Naive thymus-derived CD4-positive, alpha-beta T cell (primary cell): ENCODE results near the gene SEPTIN7. TPM values are rescaled to one million over a fixed set of nuclear protein-coding genes. Genes with fewer than 3 reads are reported as not detected.
A peak's percentile ranks its signal among the peaks of the same experiment; 100 is the strongest.

ENCODE experiments used
- ATAC-seq: fragments of 150-1000 bp; cut with Tn5 transposase; 2 replicates; pipeline ENCODE4 v1.10.0; 2021; ENCODE audit warnings: mild to moderate bottlenecking, moderate library complexity
- CTCF ChIA-PET: fragments of 350-600 bp; sonication (Branson Sonifier 250); formaldehyde crosslinking; loops from one replicate; lab custom pipeline; 2021; ENCODE audit warnings: antibody characterized with exemption; lab: Charles Lee
- POLR2A ChIA-PET: fragments of 350-600 bp; sonication (Branson Sonifier 250); formaldehyde crosslinking; loops from one replicate; lab custom pipeline; 2021; ENCODE audit warnings: antibody characterized with exemption, inconsistent platforms; lab: Charles Lee
- DNase-seq, 9 donors: peaks; one replicate each; pipeline versions ENCODE4 v3.0.0 to v3.0.0-alpha.2; 2020 to 2022; ENCODE audit warnings: mixed read lengths in 1 of 9
- H3K27ac ChIP-seq: one replicate; pipeline ENCODE4 v1.7.0; 2013; ENCODE audit warnings: mild to moderate bottlenecking, low read depth, low read length, moderate library complexity
- H3K27me3 ChIP-seq, 2 donors: one replicate each; pipeline ENCODE4 v1.7.0; 2013; ENCODE audit warnings: low read length in 2 of 2, mild to moderate bottlenecking in 2 of 2, moderate library complexity in 2 of 2; ENCODE audit not compliant: control insufficient read depth in 2 of 2, insufficient read depth in 2 of 2
- H3K36me3 ChIP-seq, 3 experiments: 1 replicate in 2 of 3; 2 replicates in 1 of 3; pipeline ENCODE4 v1.7.0; 2013; ENCODE audit warnings: low read length in 3 of 3, mild to moderate bottlenecking in 3 of 3, moderate library complexity in 1 of 3; ENCODE audit not compliant: insufficient read depth in 3 of 3, control insufficient read depth in 2 of 3
- H3K4me1 ChIP-seq, 2 donors: one replicate each; pipeline ENCODE4 v1.7.0; 2013; ENCODE audit warnings: low read length in 2 of 2, mild to moderate bottlenecking in 2 of 2, moderate library complexity in 1 of 2; ENCODE audit not compliant: control insufficient read depth in 2 of 2, insufficient read depth in 2 of 2
- H3K4me3 ChIP-seq: 2 replicates; pipeline ENCODE4 v1.7.0; 2013; ENCODE audit warnings: mild to moderate bottlenecking, low read length
- H3K9me3 ChIP-seq, 3 experiments: 1 replicate in 2 of 3; 2 replicates in 1 of 3; pipeline ENCODE4 v1.7.0; 2013; ENCODE audit warnings: low read length in 3 of 3; ENCODE audit not compliant: control insufficient read depth in 2 of 3
- H3K27ac Mint-ChIP-seq, 9 donors: one replicate each; pipeline ENCODE4 v1.8.0; 2020 to 2022; ENCODE audit warnings: mixed read lengths in 9 of 9, mild to moderate bottlenecking in 8 of 9, moderate library complexity in 5 of 9, inconsistent platforms in 2 of 9
- H3K27me3 Mint-ChIP-seq, 5 donors: one replicate each; pipeline ENCODE4 v1.8.0; 2021 to 2022; ENCODE audit warnings: mixed read lengths in 5 of 5, mild to moderate bottlenecking in 1 of 5
- H3K36me3 Mint-ChIP-seq, 5 donors: one replicate each; pipeline ENCODE4 v1.8.0; 2020 to 2022; ENCODE audit warnings: mixed read lengths in 5 of 5, mild to moderate bottlenecking in 3 of 5, inconsistent platforms in 1 of 5
- H3K4me1 Mint-ChIP-seq, 7 donors: one replicate each; pipeline ENCODE4 v1.8.0; 2020 to 2022; ENCODE audit warnings: mixed read lengths in 7 of 7, mild to moderate bottlenecking in 3 of 7, inconsistent platforms in 1 of 7
- H3K4me3 Mint-ChIP-seq, 10 donors: one replicate each; pipeline ENCODE4 v1.8.0; 2020 to 2022; ENCODE audit warnings: mild to moderate bottlenecking in 10 of 10, mixed read lengths in 10 of 10, moderate library complexity in 6 of 10, inconsistent platforms in 2 of 10
- H3K9me3 Mint-ChIP-seq, 11 donors: one replicate each; pipeline ENCODE4 v1.8.0; 2020 to 2022; ENCODE audit warnings: mixed read lengths in 11 of 11, mild to moderate bottlenecking in 4 of 11, inconsistent platforms in 1 of 11, moderate library complexity in 1 of 11
- intact Hi-C, 2 donors: fragments of 100-400 bp; cut with micrococcal nuclease; formaldehyde crosslinking; loops; one replicate each; pipeline ENCODE4 v1.15.1; 2023
- polyA plus RNA-seq, 2 donors: library from polyadenylated mRNA; unstranded; fragments of 300-500 nt; fragmentation: Illumina TruSeq; gene quantifications; one replicate each; pipeline ENCODE4 v1.2.3, GENCODE V29; 2021
- total RNA-seq, 6 experiments: library from RNA in 5 of 6; stranded (reverse) in 5 of 6; gene quantifications; 1 replicate in 5 of 6; 2 replicates in 1 of 6; pipeline ENCODE4 v1.2.3 and lab custom pipeline; 2021 to 2026

Gene SEPTIN7
- total and polyA plus RNA-seq, 7 experiments from 2014 or later = 174 to 566 (median 197) TPM

- Histone ChIP-seq H3K4me1 (no peaks in the 10 kb centered on the region), H3K27me3 (no peaks in the 10 kb centered on the region), H3K4me3 (no peak overlapping the region), H3K36me3 (no peaks in the 10 kb centered on the region), H3K27ac (no peak overlapping the region), H3K9me3 (no peaks in the 10 kb centered on the region)
- ChIA-PET POLR2A (no interaction called here), CTCF (no interaction called here)
- no peak overlapping the region for H3K27ac Mint-ChIP-seq
- ATAC-seq = no peak
- peaks cover 0 to 2% (median 0%) of the 10 kb centered on the region in 11 donors for H3K9me3 Mint-ChIP-seq
- intact Hi-C loops = no loop called here
- no peak overlapping the region for H3K4me3 Mint-ChIP-seq
- DNase-seq = no peak
- H3K4me1 Mint-ChIP-seq = no peaks in the 10 kb centered on the region
- H3K27me3 Mint-ChIP-seq = peaks cover 0 to 2% (median 0%) of the 10 kb centered on the region in 5 donors
- peaks cover 0 to 3% (median 0%) of the 10 kb centered on the region in 5 donors for H3K36me3 Mint-ChIP-seq
Measured at GRCh38 chr7:35781767-35782515, 18.9 kb upstream of the SEPTIN7 start.

DNA sequence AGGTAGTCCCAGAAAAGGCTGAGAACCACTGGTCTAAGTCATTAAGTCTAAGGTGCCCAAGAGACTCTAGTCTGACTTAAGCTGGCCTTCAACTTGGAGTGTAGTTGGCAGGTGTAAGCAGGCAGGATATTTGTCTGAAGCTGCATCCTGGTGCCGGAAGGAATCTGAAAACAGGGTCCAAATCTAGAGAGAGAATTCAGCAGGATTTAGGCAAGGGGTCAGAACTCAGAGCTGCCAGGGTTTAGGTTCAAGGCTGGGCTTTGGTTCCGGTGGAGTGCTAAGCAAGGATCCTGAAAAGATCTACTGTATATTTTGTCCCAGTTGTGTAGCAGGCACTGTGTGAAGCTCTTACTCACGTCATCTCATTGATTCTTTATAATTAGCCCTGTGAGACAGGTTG is 16.5 kb upstream of the SEPTIN7 start:
- Histone ChIP-seq H3K4me3 (no peak overlapping the region), H3K9me3 (no peaks in the 10 kb centered on the region), H3K27me3 (no peaks in the 10 kb centered on the region), H3K4me1 (no peaks in the 10 kb centered on the region), H3K27ac (no peak overlapping the region), H3K36me3 (no peaks in the 10 kb centered on the region)
- Mint-ChIP-seq H3K4me3 (no peak overlapping the region), H3K36me3 (peaks cover 0 to 3% (median 0%) of the 10 kb centered on the region in 5 donors), H3K27ac (no peak overlapping the region), H3K4me1 (no peaks in the 10 kb centered on the region), H3K9me3 (peaks cover 0 to 12% (median 2%) of the 10 kb centered on the region in 11 donors), H3K27me3 (peaks cover 0 to 2% (median 0%) of the 10 kb centered on the region in 5 donors)
- POLR2A ChIA-PET = interaction anchor here (0.6 kb wide), 1 partner anchor 29 kb away, joined by 4 read pairs; no protein-coding TSS in a partner anchor
- intact Hi-C loops = no loop called here
- DNase-seq (no peak), ATAC-seq (no peak)
- CTCF ChIA-PET = no interaction called here

DNA sequence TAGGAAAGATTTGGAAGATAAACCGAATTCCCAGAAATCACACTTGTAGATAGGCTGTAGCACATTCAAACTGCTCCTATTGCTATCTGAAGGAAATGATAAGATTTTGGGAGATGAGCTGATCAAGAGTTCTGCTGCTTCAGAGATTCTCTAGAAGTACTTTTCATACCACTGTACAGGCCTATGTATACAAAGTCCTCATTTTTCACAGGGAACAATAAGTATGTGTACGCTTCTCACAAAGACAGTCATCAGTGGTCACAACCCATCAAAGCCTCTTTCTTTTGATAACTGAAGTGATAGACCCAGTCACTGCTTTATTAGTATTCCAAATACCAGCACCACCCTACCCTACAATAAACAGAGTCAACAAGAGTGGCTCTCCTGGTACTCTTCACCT is 15.6 kb upstream of the SEPTIN7 start:
- intact Hi-C loops = no loop called here
- ATAC-seq (no peak), DNase-seq (no peak)
- Mint-ChIP-seq H3K4me3 (no peak overlapping the region), H3K4me1 (no peaks in the 10 kb centered on the region), H3K27me3 (peaks cover 0 to 3% (median 0%) of the 10 kb centered on the region in 5 donors), H3K27ac (no peak overlapping the region), H3K36me3 (peaks cover 0 to 5% (median under 1%) of the 10 kb centered on the region in 5 donors), H3K9me3 (peaks cover 0 to 16% (median 4%) of the 10 kb centered on the region in 11 donors)
- H3K27me3 ChIP-seq = no peaks in the 10 kb centered on the region
- no peak overlapping the region for H3K27ac ChIP-seq
- ChIA-PET CTCF (no interaction called here), POLR2A (no interaction called here)
- no peaks in the 10 kb centered on the region for H3K36me3 ChIP-seq
- H3K9me3 ChIP-seq = no peaks in the 10 kb centered on the region
- no peaks in the 10 kb centered on the region for H3K4me1 ChIP-seq
- no peak overlapping the region for H3K4me3 ChIP-seq

- Histone ChIP-seq H3K9me3 (no peaks in the 10 kb centered on the region), H3K4me1 (no peaks in the 10 kb centered on the region), H3K27me3 (no peaks in the 10 kb centered on the region), H3K36me3 (no peaks in the 10 kb centered on the region), H3K4me3 (no peak overlapping the region), H3K27ac (no peak overlapping the region)
- Mint-ChIP-seq H3K27ac (no peak overlapping the region), H3K4me3 (no peak overlapping the region), H3K9me3 (peaks cover 0 to 19% (median 4%) of the 10 kb centered on the region in 11 donors), H3K27me3 (peaks cover 0 to 6% (median 0%) of the 10 kb centered on the region in 5 donors), H3K4me1 (no peaks in the 10 kb centered on the region), H3K36me3 (peaks cover 0 to 8% (median 3%) of the 10 kb centered on the region in 5 donors)
- ChIA-PET POLR2A (no interaction called here), CTCF (no interaction called here)
- no peak for ATAC-seq
- intact Hi-C loops = no loop called here
- no peak for DNase-seq
Measured at GRCh38 chr7:35787925-35788324, 12.9 kb upstream of the SEPTIN7 start.

- Mint-ChIP-seq H3K9me3 (peaks cover 0 to 19% (median 4%) of the 10 kb centered on the region in 11 donors), H3K36me3 (peaks cover 0 to 10% (median 3%) of the 10 kb centered on the region in 5 donors), H3K4me3 (no peak overlapping the region), H3K27ac (no peak overlapping the region), H3K27me3 (peaks cover 0 to 14% (median 0%) of the 10 kb centered on the region in 5 donors), H3K4me1 (peaks cover 0 to 6% (median 0%) of the 10 kb centered on the region in 7 donors)
- POLR2A ChIA-PET = interaction anchor here (1.4 kb wide), 1 partner anchor 8 kb away, joined by 9 read pairs; the partner anchor contains the start of gene SEPTIN7
- Histone ChIP-seq H3K36me3 (no peaks in the 10 kb centered on the region), H3K27me3 (no peaks in the 10 kb centered on the region), H3K9me3 (no peaks in the 10 kb centered on the region), H3K4me1 (no peaks in the 10 kb centered on the region), H3K27ac (no peak overlapping the region), H3K4me3 (no peak overlapping the region)
- DNase-seq (no peak), ATAC-seq (no peak)
- intact Hi-C loops = no loop called here
- CTCF ChIA-PET = no interaction called here
Measured at GRCh38 chr7:35792472-35792871, 8.4 kb upstream of the SEPTIN7 start.

DNA sequence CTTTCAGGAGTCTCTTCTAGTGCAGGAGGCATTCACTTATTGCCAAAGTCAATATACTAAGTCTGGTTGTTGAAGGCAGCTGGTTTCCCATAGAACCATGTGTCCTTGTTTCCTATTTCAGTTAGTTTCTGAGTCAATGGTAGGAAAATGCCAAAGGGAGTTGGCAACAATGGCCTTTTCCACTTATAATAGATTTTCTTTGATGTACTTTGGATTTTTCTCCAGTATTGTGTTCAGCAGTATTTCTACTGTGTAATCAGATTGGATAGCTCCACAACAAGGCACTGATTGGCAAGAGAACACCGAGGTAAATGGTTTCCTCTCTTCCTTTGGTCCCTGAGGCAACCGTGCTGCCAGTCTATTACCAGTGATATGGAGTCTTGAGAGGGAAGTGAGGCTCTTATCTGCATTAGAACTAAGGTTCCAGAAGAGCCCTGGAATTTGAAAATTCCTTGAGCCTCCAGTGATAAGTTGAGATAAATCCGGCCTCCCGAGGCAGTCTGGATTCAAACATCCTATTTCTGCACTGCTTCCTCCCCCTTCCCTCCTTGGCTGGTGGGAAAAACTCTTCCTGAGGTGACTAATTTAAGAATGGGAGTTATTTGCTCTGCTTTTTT is 7.9 kb upstream of the SEPTIN7 start:
- H3K27me3 Mint-ChIP-seq = peaks cover 0 to 14% (median 0%) of the 10 kb centered on the region in 5 donors
- Histone ChIP-seq H3K4me1 (no peaks in the 10 kb centered on the region), H3K27me3 (no peaks in the 10 kb centered on the region), H3K4me3 (no peak overlapping the region), H3K36me3 (no peaks in the 10 kb centered on the region), H3K9me3 (no peaks in the 10 kb centered on the region), H3K27ac (no peak overlapping the region)
- H3K36me3 Mint-ChIP-seq = peaks cover 0 to 10% (median 3%) of the 10 kb centered on the region in 5 donors
- ATAC-seq (no peak), DNase-seq (no peak)
- H3K4me1 Mint-ChIP-seq = peaks cover 0 to 6% (median 0%) of the 10 kb centered on the region in 7 donors
- no peak overlapping the region for H3K4me3 Mint-ChIP-seq
- CTCF ChIA-PET = no interaction called here
- peaks cover 0 to 19% (median 4%) of the 10 kb centered on the region in 11 donors for H3K9me3 Mint-ChIP-seq
- intact Hi-C loops = no loop called here
- H3K27ac Mint-ChIP-seq = peak overlapping the region in 1 of 9 donors; percentile 65
- POLR2A ChIA-PET = no interaction called here
